ENCODE measurements around the gene DOK4.
"Not testable (repeated sequence)": the region's sequence is repeated elsewhere in the genome, so short reads cannot be mapped to it uniquely, and the experiment has no call there.

DOK4 gene

GRCh38 chr16:57445510-57445909 lies 40.8 kb downstream of the DOK4 start:
- no peak for DNase-seq (ENCODE audit: extremely low spot score)
- POLR2A ChIA-PET: no interaction called here
- no peak for TF ChIP-seq CTCF (IDR thresholded peaks at IDR 0.05; ENCODE audit: control extremely low read depth, extremely low read depth, low read depth, missing control alignments)
- CTCF ChIA-PET: interaction anchor here (1.1 to 13.1 kb wide), 5 partner anchors 14 to 145 kb away, joined by 3 to 112 read pairs (median 7); partner anchors contain the start of gene POLR2C

- DNase-seq (ENCODE audit: extremely low spot score): no peak
- ChIA-PET POLR2A (interaction anchor here (0.7 kb wide), 1 partner anchor 44 kb away, joined by 3 read pairs; no protein-coding TSS in a partner anchor), CTCF (interaction anchor here (0.7 to 13.1 kb wide), 8 partner anchors 8 to 145 kb away, joined by 3 to 112 read pairs (median 4); partner anchors contain the start of gene POLR2C)
- TF ChIP-seq CTCF (IDR thresholded peaks at IDR 0.05; ENCODE audit: control extremely low read depth, extremely low read depth, low read depth, missing control alignments): no peak
Measured at GRCh38 chr16:57444711-57445110, 41.6 kb downstream of the DOK4 start.

GRCh38 chr16:57440551-57440950 lies 45.7 kb downstream of the DOK4 start:
- DNase-seq (ENCODE audit: extremely low spot score); POLR2A ChIA-PET: not testable (repeated sequence)
- CTCF ChIA-PET: interaction anchor here (1.6 to 13.1 kb wide), 5 partner anchors 18 to 79 kb away, joined by 4 to 112 read pairs (median 5); partner anchors contain the start of gene POLR2C

- POLR2A ChIA-PET; DNase-seq (ENCODE audit: extremely low spot score): not testable (repeated sequence)
- CTCF ChIA-PET: interaction anchor here (1.5 to 13.1 kb wide), 3 partner anchors 19 to 80 kb away, joined by 4 to 112 read pairs (median 4); partner anchors contain the start of gene POLR2C
Measured at GRCh38 chr16:57439947-57440346, 46.3 kb downstream of the DOK4 start.

GRCh38 chr16:57435838-57436237 lies 50.5 kb downstream of the DOK4 start:
- ChIA-PET POLR2A (no interaction called here), CTCF (interaction anchor here (1.0 to 1.5 kb wide), 4 partner anchors 9 to 18 kb away, joined by 3 to 4 read pairs (median 4); no protein-coding TSS in a partner anchor)
- no peak for DNase-seq (ENCODE audit: extremely low spot score)
- no peak for TF ChIP-seq CTCF (IDR thresholded peaks at IDR 0.05; ENCODE audit: control extremely low read depth, extremely low read depth, low read depth, missing control alignments)

- POLR2A ChIA-PET: interaction anchor here (1.8 kb wide), 1 partner anchor 13 kb away, joined by 5 read pairs; the partner anchor contains the start of genes CIAPIN1 and COQ9
- DNase-seq (ENCODE audit: extremely low spot score): no peak
- CTCF ChIA-PET: interaction anchor here (2.6 to 5.4 kb wide), 2 partner anchors 12 to 16 kb away, joined by 12 to 49 read pairs; no protein-coding TSS in a partner anchor
- no peak for TF ChIP-seq CTCF (IDR thresholded peaks at IDR 0.05; ENCODE audit: control extremely low read depth, extremely low read depth, low read depth, missing control alignments)
Measured at GRCh38 chr16:57434003-57434402, 52.3 kb downstream of the DOK4 start.

- POLR2A ChIA-PET: interaction anchor here (1.8 kb wide), 1 partner anchor 14 kb away, joined by 5 read pairs; the partner anchor contains the start of genes CIAPIN1 and COQ9
- no peak for DNase-seq (ENCODE audit: extremely low spot score)
- CTCF ChIA-PET: interaction anchor here (1.4 to 5.4 kb wide), 6 partner anchors 8 to 133 kb away, joined by 5 to 49 read pairs (median 8); partner anchors contain the start of gene POLR2C
- TF ChIP-seq CTCF (IDR thresholded peaks at IDR 0.05; ENCODE audit: control extremely low read depth, extremely low read depth, low read depth, missing control alignments): no peak
Measured at GRCh38 chr16:57432989-57433388, 53.3 kb downstream of the DOK4 start.
